Fibroblast of villous mesenchyme (primary cell): ENCODE measurements around the gene PPIL6. TPM values are rescaled to one million over a fixed set of nuclear protein-coding genes. Genes with fewer than 3 reads are reported as not detected.

Experiments used
- DNase-seq: peaks from one replicate; pipeline ENCODE4 v3.0.0-alpha.2; 2010; ENCODE audit warnings: low read depth
- H3K4me3 ChIP-seq: 2 replicates; pipeline ENCODE4 v1.5.1; 2011; ENCODE audit warnings: low read depth, mild to moderate bottlenecking, low read length
- total RNA-seq: library from RNA; depleted of rRNA; stranded (reverse); fragments of >200 nt; gene quantifications from 2 replicates; pipeline ENCODE4 v1.2.3, GENCODE V29; 2012
- TF ChIP-seq, protein P1 (sequence below): IDR thresholded peaks from 2 replicates; pipeline ENCODE4 v1.5.1; 2012; ENCODE audit warnings: low read depth, mild to moderate bottlenecking, low read length; ENCODE audit not compliant: insufficient read depth

The PPIL6 gene
- total RNA-seq, 1 donor: 1.7 TPM

DNA sequence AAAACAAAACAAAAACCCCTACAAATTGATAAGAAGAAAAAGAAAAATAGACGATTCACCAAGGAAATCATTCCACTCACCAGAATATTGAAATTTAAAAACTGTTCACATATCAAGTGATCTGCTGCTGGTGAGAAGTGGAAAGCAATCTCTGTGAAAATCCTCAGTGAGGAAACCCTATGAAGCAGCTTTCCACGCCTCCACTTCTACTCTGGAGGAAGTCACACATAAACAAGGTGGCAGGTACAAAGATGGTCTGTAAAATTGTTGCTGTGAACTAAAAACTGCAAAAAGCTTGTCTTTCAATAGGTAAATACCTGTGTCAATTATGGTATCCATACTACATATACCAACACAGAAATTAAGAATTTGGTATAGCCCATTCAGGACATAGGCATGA is 76.7 kb downstream of the PPIL6 start:
- TF ChIP-seq, protein P1, sequence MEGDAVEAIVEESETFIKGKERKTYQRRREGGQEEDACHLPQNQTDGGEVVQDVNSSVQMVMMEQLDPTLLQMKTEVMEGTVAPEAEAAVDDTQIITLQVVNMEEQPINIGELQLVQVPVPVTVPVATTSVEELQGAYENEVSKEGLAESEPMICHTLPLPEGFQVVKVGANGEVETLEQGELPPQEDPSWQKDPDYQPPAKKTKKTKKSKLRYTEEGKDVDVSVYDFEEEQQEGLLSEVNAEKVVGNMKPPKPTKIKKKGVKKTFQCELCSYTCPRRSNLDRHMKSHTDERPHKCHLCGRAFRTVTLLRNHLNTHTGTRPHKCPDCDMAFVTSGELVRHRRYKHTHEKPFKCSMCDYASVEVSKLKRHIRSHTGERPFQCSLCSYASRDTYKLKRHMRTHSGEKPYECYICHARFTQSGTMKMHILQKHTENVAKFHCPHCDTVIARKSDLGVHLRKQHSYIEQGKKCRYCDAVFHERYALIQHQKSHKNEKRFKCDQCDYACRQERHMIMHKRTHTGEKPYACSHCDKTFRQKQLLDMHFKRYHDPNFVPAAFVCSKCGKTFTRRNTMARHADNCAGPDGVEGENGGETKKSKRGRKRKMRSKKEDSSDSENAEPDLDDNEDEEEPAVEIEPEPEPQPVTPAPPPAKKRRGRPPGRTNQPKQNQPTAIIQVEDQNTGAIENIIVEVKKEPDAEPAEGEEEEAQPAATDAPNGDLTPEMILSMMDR: no peak
- no peak for DNase-seq
- H3K4me3 ChIP-seq: no peak overlapping the region

DNA sequence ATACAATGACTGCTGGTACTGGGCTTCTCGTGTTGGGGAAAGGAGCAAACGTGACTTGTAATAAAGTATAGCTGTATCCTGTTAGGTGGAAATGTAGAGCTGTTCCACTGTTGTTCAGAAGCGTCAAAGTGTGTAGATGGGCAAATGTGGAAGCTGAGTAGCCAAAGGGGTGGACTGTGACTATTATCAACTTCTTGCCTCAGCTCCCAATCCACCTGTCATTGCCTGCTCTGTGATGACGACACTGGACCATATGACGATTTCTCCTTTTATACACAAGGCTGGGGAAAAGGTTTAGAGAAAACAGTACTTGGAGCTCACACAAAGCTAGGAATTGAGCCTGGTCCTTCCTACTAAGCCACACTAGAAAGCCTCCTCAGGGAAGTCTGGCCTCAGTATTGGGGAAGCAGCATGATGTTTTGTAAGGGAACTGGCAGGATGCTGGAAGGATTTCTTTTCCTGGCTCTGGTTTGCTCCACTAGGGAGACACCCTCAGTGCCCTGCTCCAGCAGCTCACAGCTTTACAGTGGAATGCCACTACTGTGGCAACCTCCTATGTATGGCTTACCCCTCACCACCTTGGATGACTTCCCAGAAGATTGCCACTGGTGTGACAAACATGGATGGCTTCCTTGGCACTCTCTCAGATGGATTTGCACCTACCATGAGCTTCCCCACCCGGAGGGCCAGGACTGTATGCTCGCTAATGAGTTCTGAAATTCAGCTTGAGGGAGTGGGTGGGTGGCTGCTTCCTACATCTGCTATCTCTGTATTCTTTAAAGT is 78.1 kb downstream of the PPIL6 start:
- no peak for DNase-seq

DNA sequence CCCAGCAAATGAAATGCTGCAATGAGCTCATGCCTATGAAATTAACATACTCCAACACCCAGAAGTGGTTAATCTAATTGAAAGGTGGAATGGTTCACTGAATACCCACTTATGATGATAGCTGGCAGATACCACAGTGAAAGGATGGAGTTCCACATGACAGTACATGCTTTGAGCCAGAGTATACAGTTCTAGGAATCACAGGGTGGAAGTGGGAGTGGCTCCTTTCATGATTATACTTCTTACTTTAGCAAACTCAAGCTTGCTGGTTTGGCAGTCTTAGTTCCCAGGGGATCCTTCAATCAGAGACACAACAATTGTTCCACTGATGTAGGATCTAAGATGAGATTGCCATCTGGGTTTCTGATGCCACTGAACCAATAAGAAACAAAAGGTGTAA is 79.6 kb downstream of the PPIL6 start:
- no peak overlapping the region for H3K4me3 ChIP-seq
- no peak for DNase-seq
- TF ChIP-seq, protein P1: no peak

More for the DNA sequence above, 78.1 kb downstream of the PPIL6 start:
- TF ChIP-seq, protein P1: no peak
- H3K4me3 ChIP-seq: no peak overlapping the region

DNA sequence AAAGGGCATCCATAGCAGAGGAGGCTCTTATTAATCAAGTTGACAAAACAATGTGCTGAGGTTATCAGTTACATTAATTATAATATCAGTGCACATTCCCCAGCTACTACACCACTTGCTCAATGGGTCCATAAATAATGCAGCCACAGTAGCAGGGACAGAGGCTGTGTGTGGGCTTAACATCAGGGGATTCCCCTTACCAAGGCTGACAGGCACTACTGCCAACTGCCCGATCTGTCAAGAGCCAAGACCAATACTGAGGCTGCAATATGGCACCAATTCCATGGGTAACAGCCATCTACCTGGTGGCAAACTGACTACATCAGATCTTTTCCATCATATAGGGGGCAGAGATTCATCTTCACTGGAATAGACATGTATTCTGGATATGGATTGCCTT is 80.1 kb downstream of the PPIL6 start:
- TF ChIP-seq, protein P1: no peak
- H3K4me3 ChIP-seq: no peak overlapping the region
- DNase-seq: no peak

DNA sequence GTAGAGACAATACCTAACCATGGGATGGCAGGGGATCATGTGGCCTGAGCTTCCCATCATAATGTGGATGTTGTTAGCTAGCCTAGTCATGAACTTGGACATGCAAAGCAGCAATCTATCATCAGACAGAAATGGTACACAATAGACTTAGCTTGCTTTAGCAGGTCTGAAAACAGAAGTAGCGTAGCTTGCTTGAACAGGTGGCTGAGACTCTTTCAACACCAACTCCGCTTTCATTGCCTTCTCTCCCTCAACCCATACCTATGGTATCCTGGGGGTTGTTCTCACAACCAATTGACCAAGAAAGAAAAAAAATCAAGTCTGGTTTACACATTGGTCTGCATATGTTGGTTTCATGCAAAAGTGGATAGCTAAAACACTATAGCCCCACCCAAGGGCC is 81.2 kb downstream of the PPIL6 start:
- no peak overlapping the region for H3K4me3 ChIP-seq
- TF ChIP-seq, protein P1: no peak
- DNase-seq: no peak

DNA sequence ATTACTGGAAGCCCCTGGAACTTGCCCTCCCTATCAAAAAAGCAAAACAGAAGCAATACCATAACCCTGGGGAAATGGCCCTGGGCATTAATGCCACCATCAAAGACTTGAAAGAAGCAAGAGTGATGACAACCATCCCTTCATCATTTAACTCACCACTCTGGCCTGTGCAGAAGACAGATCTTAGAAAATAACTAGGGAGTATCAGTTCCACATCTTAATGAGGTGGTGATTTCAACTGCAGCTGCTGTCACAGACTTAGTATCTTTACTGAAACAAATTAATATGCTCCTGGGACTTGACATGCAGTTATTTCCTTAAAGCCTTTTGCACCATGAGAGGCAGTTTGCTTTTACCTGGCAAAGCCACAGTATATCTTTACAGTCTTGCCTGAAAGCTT is 82.2 kb downstream of the PPIL6 start:
- TF ChIP-seq, protein P1: no peak
- DNase-seq: no peak
- H3K4me3 ChIP-seq: no peak overlapping the region

DNA sequence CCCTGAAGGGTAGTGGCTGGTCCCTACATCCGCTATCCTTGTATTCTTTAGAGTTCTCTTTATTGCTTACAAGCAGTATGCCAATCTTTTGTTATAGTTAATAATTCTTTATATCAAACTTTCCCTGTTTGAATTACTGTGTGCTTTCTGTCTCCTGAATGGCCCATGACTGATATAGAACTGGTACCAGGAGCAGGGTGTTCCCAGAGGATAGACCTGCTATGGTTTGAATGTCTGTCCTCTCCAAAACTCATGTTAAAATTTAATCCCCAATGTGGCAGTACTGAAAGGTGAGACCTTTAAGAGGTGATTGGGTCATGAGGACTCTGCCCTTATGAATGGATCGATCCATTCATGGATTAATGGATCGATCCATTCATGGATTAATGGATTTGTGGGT is 84.2 kb downstream of the PPIL6 start:
- H3K4me3 ChIP-seq: no peak overlapping the region
- TF ChIP-seq, protein P1: no peak
- DNase-seq: no peak
